ENCODE data around the gene FYCO1. TPM values are rescaled to one million over a fixed set of nuclear protein-coding genes. Genes with fewer than 3 reads are reported as not detected.

FYCO1 gene
- total and polyA plus RNA-seq, 7 experiments from 2014 or later, result 0.95 to 27.5 (median 21.5) TPM

- no peak overlapping the region for H3K27ac ChIP-seq (ENCODE audit: low read depth, low read length)
- no peak for ATAC-seq
- no peaks in the 10 kb centered on the region for H3K9me3 ChIP-seq (ENCODE audit: control insufficient read depth in 2 of 3, low read length in 3 of 3)
- CTCF ChIA-PET, result interaction anchor here (0.7 kb wide), 1 partner anchor 20 kb away, joined by 3 read pairs; no protein-coding TSS in a partner anchor
- no peaks in the 10 kb centered on the region for H3K27me3 ChIP-seq (ENCODE audit: control insufficient read depth in 2 of 2, insufficient read depth in 2 of 2, low read length in 2 of 2)
- no peak overlapping the region for H3K4me3 ChIP-seq (ENCODE audit: low read length)
- Mint-ChIP-seq H3K4me3 (no peak overlapping the region), H3K27me3 (peaks cover 0 to 30% (median 0%) of the 10 kb centered on the region in 5 donors), H3K36me3 (peaks cover 6 to 23% (median 6%) of the 10 kb centered on the region in 5 donors), H3K27ac (peak overlapping the region in 1 of 9 donors; percentile 38), H3K4me1 (peaks cover 20 to 48% (median 31%) of the 10 kb centered on the region in 7 donors), H3K9me3 (no peaks in the 10 kb centered on the region)
- peaks cover 24 to 28% of the 10 kb centered on the region in 2 donors for H3K4me1 ChIP-seq (ENCODE audit: control insufficient read depth in 2 of 2, insufficient read depth in 2 of 2, low read length in 2 of 2)
- POLR2A ChIA-PET, result interaction anchor here (0.7 kb wide), 1 partner anchor 48 kb away, joined by 4 read pairs; no protein-coding TSS in a partner anchor
- H3K36me3 ChIP-seq (ENCODE audit: control insufficient read depth in 2 of 3, insufficient read depth in 3 of 3, low read length in 3 of 3), result peaks cover 0 to 34% (median 3%) of the 10 kb centered on the region in 3 experiments
- DNase-seq, result no peak
- intact Hi-C loops (cut with micrococcal nuclease), result loop anchor here (2.0 to 5.0 kb wide), 2 partner anchors 47 to 75 kb away; partner anchors contain the start of gene LZTFL1 (in 2 of the 2)
Measured at GRCh38 chr3:45917146-45917898, 78.3 kb downstream of the FYCO1 start.

GRCh38 chr3:45915518-45916231, 79.9 kb downstream of the FYCO1 start:
- H3K27me3 Mint-ChIP-seq, result peaks cover 0 to 41% (median 0%) of the 10 kb centered on the region in 5 donors
- H3K4me3 Mint-ChIP-seq, result peak overlapping the region; percentile 70 to 90 (median 83)
- CTCF ChIA-PET, result interaction anchor here (0.9 kb wide), 1 partner anchor 163 kb away, joined by 3 read pairs; no protein-coding TSS in a partner anchor
- ATAC-seq, result peak; percentile 86
- Histone ChIP-seq H3K27me3 (ENCODE audit: control insufficient read depth in 2 of 2, insufficient read depth in 2 of 2, low read length in 2 of 2) (no peaks in the 10 kb centered on the region), H3K36me3 (ENCODE audit: control insufficient read depth in 2 of 3, insufficient read depth in 3 of 3, low read length in 3 of 3) (peaks cover 0 to 24% (median 3%) of the 10 kb centered on the region in 3 experiments), H3K9me3 (ENCODE audit: control insufficient read depth in 2 of 3, low read length in 3 of 3) (no peaks in the 10 kb centered on the region), H3K27ac (ENCODE audit: low read depth, low read length) (no peak overlapping the region), H3K4me1 (ENCODE audit: control insufficient read depth in 2 of 2, insufficient read depth in 2 of 2, low read length in 2 of 2) (peaks cover 15 to 24% of the 10 kb centered on the region in 2 donors), H3K4me3 (ENCODE audit: low read length) (peak overlapping the region; percentile 53)
- peak in 8 of 9 donors; percentile 24 to 81 (median 38) for DNase-seq
- peak overlapping the region; percentile 36 to 82 (median 69) for H3K27ac Mint-ChIP-seq
- no peaks in the 10 kb centered on the region for H3K9me3 Mint-ChIP-seq
- peaks cover 0 to 15% (median 9%) of the 10 kb centered on the region in 5 donors for H3K36me3 Mint-ChIP-seq
- peaks cover 17 to 45% (median 25%) of the 10 kb centered on the region in 7 donors for H3K4me1 Mint-ChIP-seq
- POLR2A ChIA-PET, result no interaction called here
- intact Hi-C loops (cut with micrococcal nuclease), result loop anchor here (2.0 to 5.0 kb wide), 2 partner anchors 45 to 73 kb away; partner anchors contain the start of gene LZTFL1 (in 2 of the 2)

- POLR2A ChIA-PET, result interaction anchor here (0.8 kb wide), 1 partner anchor 23 kb away, joined by 3 read pairs; no protein-coding TSS in a partner anchor
- intact Hi-C loops (cut with micrococcal nuclease), result loop anchor here (5.0 kb wide), 1 partner anchor 73 kb away; the partner anchor contains the start of gene LZTFL1 (in 2 of the 2)
- peak overlapping the region; percentile 53 for H3K4me3 ChIP-seq (ENCODE audit: low read length)
- Mint-ChIP-seq H3K4me3 (peak overlapping the region; percentile 70 to 90 (median 83)), H3K36me3 (peaks cover 4 to 15% (median 5%) of the 10 kb centered on the region in 5 donors), H3K9me3 (peaks cover 0 to 3% (median 0%) of the 10 kb centered on the region in 11 donors), H3K4me1 (peaks cover 17 to 46% (median 29%) of the 10 kb centered on the region in 7 donors), H3K27me3 (peaks cover 0 to 47% (median 0%) of the 10 kb centered on the region in 5 donors), H3K27ac (peak overlapping the region in 8 of 9 donors; percentile 36 to 82 (median 58))
- no peak for ATAC-seq
- CTCF ChIA-PET, result interaction anchor here (0.9 kb wide), 1 partner anchor 164 kb away, joined by 3 read pairs; no protein-coding TSS in a partner anchor
- no peaks in the 10 kb centered on the region for H3K27me3 ChIP-seq (ENCODE audit: control insufficient read depth in 2 of 2, insufficient read depth in 2 of 2, low read length in 2 of 2)
- H3K27ac ChIP-seq (ENCODE audit: low read depth, low read length), result no peak overlapping the region
- H3K36me3 ChIP-seq (ENCODE audit: control insufficient read depth in 2 of 3, insufficient read depth in 3 of 3, low read length in 3 of 3), result peaks cover 0 to 17% (median 3%) of the 10 kb centered on the region in 3 experiments
- no peak for DNase-seq
- peaks cover 15 to 24% of the 10 kb centered on the region in 2 donors for H3K4me1 ChIP-seq (ENCODE audit: control insufficient read depth in 2 of 2, insufficient read depth in 2 of 2, low read length in 2 of 2)
- H3K9me3 ChIP-seq (ENCODE audit: control insufficient read depth in 2 of 3, low read length in 3 of 3), result no peaks in the 10 kb centered on the region
Measured at GRCh38 chr3:45915059-45915439, 80.6 kb downstream of the FYCO1 start.

- peak overlapping the region; percentile 53 for H3K4me3 ChIP-seq (ENCODE audit: low read length)
Measured at GRCh38 chr3:45914362-45915058, 81.1 kb downstream of the FYCO1 start.

GRCh38 chr3:45912435-45912834, 83.2 kb downstream of the FYCO1 start:
- Histone ChIP-seq H3K36me3 (ENCODE audit: control insufficient read depth in 2 of 3, insufficient read depth in 3 of 3, low read length in 3 of 3) (no peaks in the 10 kb centered on the region), H3K4me3 (ENCODE audit: low read length) (no peak overlapping the region), H3K9me3 (ENCODE audit: control insufficient read depth in 2 of 3, low read length in 3 of 3) (no peaks in the 10 kb centered on the region), H3K4me1 (ENCODE audit: control insufficient read depth in 2 of 2, insufficient read depth in 2 of 2, low read length in 2 of 2) (peaks cover 29 to 41% of the 10 kb centered on the region in 2 donors), H3K27me3 (ENCODE audit: control insufficient read depth in 2 of 2, insufficient read depth in 2 of 2, low read length in 2 of 2) (no peaks in the 10 kb centered on the region), H3K27ac (ENCODE audit: low read depth, low read length) (no peak overlapping the region)
- ChIA-PET POLR2A (no interaction called here), CTCF (interaction anchor here (1.2 kb wide), 1 partner anchor 8 kb away, joined by 5 read pairs; no protein-coding TSS in a partner anchor)
- Mint-ChIP-seq H3K27me3 (peaks cover 0 to 54% (median 0%) of the 10 kb centered on the region in 5 donors), H3K27ac (peak overlapping the region in 3 of 9 donors; percentile 15 to 69 (median 49)), H3K4me1 (peaks cover 38 to 71% (median 50%) of the 10 kb centered on the region in 7 donors), H3K9me3 (peaks cover 0 to 4% (median 0%) of the 10 kb centered on the region in 11 donors), H3K36me3 (peaks cover 5 to 20% (median 9%) of the 10 kb centered on the region in 5 donors), H3K4me3 (peak overlapping the region in 3 of 10 donors; percentile 28 to 32 (median 29))
- no peak for ATAC-seq
- intact Hi-C loops (cut with micrococcal nuclease), result no loop called here
- DNase-seq, result no peak

More at GRCh38 chr3:45914362-45915058, 81.1 kb downstream of the FYCO1 start:
- Histone ChIP-seq H3K4me1 (ENCODE audit: control insufficient read depth in 2 of 2, insufficient read depth in 2 of 2, low read length in 2 of 2) (peaks cover 15 to 24% of the 10 kb centered on the region in 2 donors), H3K27ac (ENCODE audit: low read depth, low read length) (no peak overlapping the region), H3K27me3 (ENCODE audit: control insufficient read depth in 2 of 2, insufficient read depth in 2 of 2, low read length in 2 of 2) (no peaks in the 10 kb centered on the region), H3K36me3 (ENCODE audit: control insufficient read depth in 2 of 3, insufficient read depth in 3 of 3, low read length in 3 of 3) (peaks cover 0 to 12% (median 3%) of the 10 kb centered on the region in 3 experiments), H3K9me3 (ENCODE audit: control insufficient read depth in 2 of 3, low read length in 3 of 3) (no peaks in the 10 kb centered on the region)
- ChIA-PET POLR2A (interaction anchor here (0.8 kb wide), 1 partner anchor 22 kb away, joined by 3 read pairs; no protein-coding TSS in a partner anchor), CTCF (interaction anchor here (0.9 kb wide), 1 partner anchor 165 kb away, joined by 3 read pairs; no protein-coding TSS in a partner anchor)
- ATAC-seq (no peak), DNase-seq (no peak)
- peaks cover 5 to 19% (median 10%) of the 10 kb centered on the region in 5 donors for H3K36me3 Mint-ChIP-seq
- H3K9me3 Mint-ChIP-seq, result peaks cover 0 to 4% (median 0%) of the 10 kb centered on the region in 11 donors
- peaks cover 21 to 52% (median 33%) of the 10 kb centered on the region in 7 donors for H3K4me1 Mint-ChIP-seq
- H3K27me3 Mint-ChIP-seq, result peaks cover 0 to 52% (median 0%) of the 10 kb centered on the region in 5 donors
- H3K27ac Mint-ChIP-seq, result peak overlapping the region in 4 of 9 donors; percentile 10 to 82 (median 70)
- peak overlapping the region in 4 of 10 donors; percentile 21 to 88 (median 80) for H3K4me3 Mint-ChIP-seq
- intact Hi-C loops (cut with micrococcal nuclease), result loop anchor here (5.0 kb wide), 1 partner anchor 72 kb away; the partner anchor contains the start of gene LZTFL1 (in 2 of the 2)

All from naive thymus-derived CD4-positive, alpha-beta T cell (primary cell).